PC-3 (cell line): ENCODE results near the gene CDH26. TPM values are rescaled to one million over a fixed set of nuclear protein-coding genes. Genes with fewer than 3 reads are reported as not detected.

Source experiments
- ATAC-seq: fragments of 200-7000 bp; cut with Tn5 transposase; 2 replicates; pipeline ENCODE4 v1.9.1; 2020; ENCODE audit warnings: mild to moderate bottlenecking, moderate library complexity
- BruUV-seq: library from RNA; stranded (reverse); fragments of 400-500 nt; replicated peaks from 2 replicates; lab custom pipeline; 2021; lab: Mats Ljungman, UMichigan
- CTCF ChIA-PET: fragments of 300-600 bp; sonication (Branson Sonifier 250); formaldehyde crosslinking; loops from one replicate; lab custom pipeline; 2022; ENCODE audit warnings: antibody characterized with exemption; lab: Charles Lee
- POLR2A ChIA-PET: fragments of 300-600 bp; sonication (Branson Sonifier 250); formaldehyde crosslinking; loops from one replicate; lab custom pipeline; 2022; ENCODE audit warnings: antibody characterized with exemption; ENCODE audit not compliant: unreplicated experiment; lab: Charles Lee
- DNase-seq: peaks from one replicate; pipeline ENCODE4 v3.0.0-alpha.2; 2015
- H2AFZ ChIP-seq: fragments of 300-600 bp; sonication (generic); 2 replicates; pipeline ENCODE4 v1.6.0; 2016; ENCODE audit warnings: antibody characterized with exemption, low read length
- H3F3A ChIP-seq: fragments of 300-600 bp; sonication (generic); one replicate; pipeline ENCODE4 v1.6.0; 2017; ENCODE audit warnings: antibody characterized with exemption, low read length, control low read depth, mild to moderate bottlenecking; ENCODE audit not compliant: unreplicated experiment
- H3K27ac ChIP-seq: fragments of 300-600 bp; sonication (generic); 2 replicates; pipeline ENCODE4 v1.5.1; 2016; ENCODE audit warnings: mild to moderate bottlenecking, low read length
- H3K27me3 ChIP-seq: fragments of 300-600 bp; sonication (generic); 2 replicates; pipeline ENCODE4 v1.6.1; 2016; ENCODE audit warnings: low read length, mixed read lengths
- H3K36me3 ChIP-seq: fragments of 300-600 bp; sonication (generic); 2 replicates; pipeline ENCODE4 v1.6.1; 2016; ENCODE audit warnings: low read depth, mixed run types, low read length, mixed read lengths
- H3K4me1 ChIP-seq: fragments of 300-600 bp; sonication (generic); 2 replicates; pipeline ENCODE4 v1.5.1; 2016; ENCODE audit warnings: low read length; ENCODE audit not compliant: insufficient read depth
- H3K4me2 ChIP-seq: fragments of 300-600 bp; sonication (generic); 2 replicates; pipeline ENCODE4 v1.6.0; 2016; ENCODE audit warnings: low read length
- H3K4me3 ChIP-seq: fragments of 300-600 bp; sonication (generic); 2 replicates; pipeline ENCODE4 v1.5.1; 2016; ENCODE audit warnings: mild to moderate bottlenecking, low read length, mixed read lengths
- H3K79me2 ChIP-seq: fragments of 300-600 bp; sonication (generic); 2 replicates; pipeline ENCODE4 v1.6.1; 2017; ENCODE audit warnings: low read length, mixed read lengths
- H3K9ac ChIP-seq: fragments of 300-600 bp; sonication (generic); 2 replicates; pipeline ENCODE4 v1.6.0; 2016; ENCODE audit warnings: mild to moderate bottlenecking, low read length
- H3K9me2 ChIP-seq: fragments of 300-600 bp; sonication (generic); replicated peaks from 2 replicates; pipeline ENCODE4 v1.6.1; 2016; ENCODE audit warnings: mixed run types, low read length, mixed read lengths
- H3K9me3 ChIP-seq: fragments of 300-600 bp; sonication (generic); 2 replicates; pipeline ENCODE4 v1.6.1; 2016; ENCODE audit warnings: low read length, mixed read lengths
- H4K20me1 ChIP-seq: fragments of 300-600 bp; sonication (generic); 2 replicates; pipeline ENCODE4 v1.6.1; 2016; ENCODE audit warnings: low read length, mixed read lengths
- CTCF ChIP-seq: fragments of 300-600 bp; sonication (generic); conservative IDR thresholded peaks from 2 replicates; pipeline ENCODE4 v1.5.1; 2017; ENCODE audit warnings: antibody characterized with exemption, low read depth, mild to moderate bottlenecking, low read length
- EZH2 ChIP-seq: fragments of 300-600 bp; sonication (generic); IDR thresholded peaks from one replicate; pipeline ENCODE4 v1.6.1; 2017; ENCODE audit warnings: antibody characterized with exemption, mild to moderate bottlenecking, low read length; ENCODE audit not compliant: unreplicated experiment
- EZH2phosphoT487 ChIP-seq: fragments of 300-600 bp; sonication (generic); IDR thresholded peaks from 2 replicates; pipeline ENCODE4 v1.6.1; 2018; ENCODE audit warnings: mild to moderate bottlenecking, antibody characterized with exemption, low read length, borderline replicate concordance
- intact Hi-C: fragments of 100-400 bp; cut with micrococcal nuclease; formaldehyde crosslinking; loops from 2 replicates; pipeline ENCODE4 v1.9.0; 2023
- total RNA-seq: library from RNA; depleted of rRNA; stranded (reverse); fragments of >200 nt; gene quantifications from 2 replicates; pipeline ENCODE4 v1.2.3, GENCODE V29; 2014

CDH26 gene
- total RNA-seq, 1 experiment from 2014 or later = 1.2 TPM

GRCh38 chr20:60010689-60011458 lies 52.7 kb downstream of the CDH26 start:
- H3K27me3 ChIP-seq = no peaks in the 10 kb centered on the region
- TF ChIP-seq EZH2 = no peak
- TF ChIP-seq CTCF = no peak
- no peak for TF ChIP-seq EZH2phosphoT487
- no peak overlapping the region for H2AFZ ChIP-seq
- no peaks in the 10 kb centered on the region for H4K20me1 ChIP-seq
- H3K4me2 ChIP-seq = no peak overlapping the region
- DNase-seq = no peak
- peaks cover 3% of the 10 kb centered on the region; the same call in 1 of the 2 replicates for H3K9me3 ChIP-seq
- CTCF ChIA-PET = no interaction called here
- H3K9ac ChIP-seq = no peak overlapping the region
- no TSS peak for BruUV-seq
- POLR2A ChIA-PET = no interaction called here
- H3K9me2 ChIP-seq = no peaks in the 10 kb centered on the region
- no peaks in the 10 kb centered on the region for H3F3A ChIP-seq
- H3K79me2 ChIP-seq = no peaks in the 10 kb centered on the region
- 0 out of 2 replicates have a peak, but pooled peaks cover 2% of the 10 kb centered on the region for H3K4me1 ChIP-seq
- H3K4me3 ChIP-seq = no peak overlapping the region
- ATAC-seq = no peak
- intact Hi-C loops = no loop called here
- H3K36me3 ChIP-seq = no peaks in the 10 kb centered on the region
- no peak overlapping the region for H3K27ac ChIP-seq

GRCh38 chr20:60011512-60012507 lies 53.6 kb downstream of the CDH26 start:
- no peaks in the 10 kb centered on the region for H3F3A ChIP-seq
- CTCF ChIA-PET = no interaction called here
- H3K4me3 ChIP-seq = no peak overlapping the region
- no peak for ATAC-seq
- intact Hi-C loops = no loop called here
- 0 out of 2 replicates have a peak, but pooled peaks cover 2% of the 10 kb centered on the region for H3K4me1 ChIP-seq
- no peak overlapping the region for H3K4me2 ChIP-seq
- H3K36me3 ChIP-seq = no peaks in the 10 kb centered on the region
- no peak overlapping the region for H2AFZ ChIP-seq
- POLR2A ChIA-PET = no interaction called here
- H3K79me2 ChIP-seq = no peaks in the 10 kb centered on the region
- no peak overlapping the region for H3K27ac ChIP-seq
- H3K9ac ChIP-seq = no peak overlapping the region
- no TSS peak for BruUV-seq
- no peaks in the 10 kb centered on the region for H3K9me2 ChIP-seq
- peaks cover 4% of the 10 kb centered on the region; the same call in 1 of the 2 replicates for H3K9me3 ChIP-seq
- H4K20me1 ChIP-seq = no peaks in the 10 kb centered on the region
- H3K27me3 ChIP-seq = no peaks in the 10 kb centered on the region
- TF ChIP-seq CTCF = no peak
- no peak for TF ChIP-seq EZH2
- no peak for TF ChIP-seq EZH2phosphoT487
- no peak for DNase-seq
